B cell (primary cell): Measurements from ENCODE around the gene TTC4. TPM values are rescaled to one million over a fixed set of nuclear protein-coding genes. Genes with fewer than 3 reads are reported as not detected.

Experiments used
- ATAC-seq: fragments of 200-7000 bp; cut with Tn5 transposase; one replicate; pipeline ENCODE4 v1.10.0; 2021; ENCODE audit warnings: low read depth, mild to moderate bottlenecking, moderate number of reproducible peaks, moderate library complexity
- CTCF ChIA-PET: fragments of 350-600 bp; sonication (Branson Sonifier 250); formaldehyde crosslinking; loops from one replicate; lab custom pipeline; 2021; ENCODE audit warnings: antibody characterized with exemption, inconsistent platforms; lab: Charles Lee
- POLR2A ChIA-PET: fragments of 350-600 bp; sonication (Branson Sonifier 250); formaldehyde crosslinking; loops from one replicate; lab custom pipeline; 2021; ENCODE audit warnings: antibody characterized with exemption; lab: Charles Lee
- DNase-seq: peaks from one replicate; pipeline ENCODE4 v3.0.0; 2013
- H2AFZ ChIP-seq: 2 replicates; pipeline ENCODE4 v1.6.1; 2012; ENCODE audit warnings: mild to moderate bottlenecking, low read depth, low read length; ENCODE audit not compliant: insufficient read depth, poor library complexity, severe bottlenecking
- H3K27ac ChIP-seq, 2 donors: 1 replicate in 1 of 2; 2 replicates in 1 of 2; pipeline ENCODE4 v1.5.1; 2012 to 2013; ENCODE audit warnings: low read length in 2 of 2, mild to moderate bottlenecking in 2 of 2, moderate library complexity in 1 of 2
- H3K27me3 ChIP-seq, 4 experiments: fragments of 200-600 bp in 1 of 4; sonication (generic) in 1 of 4; replicated peaks in 1 of 4; 1 replicate in 2 of 4; 2 replicates in 2 of 4; pipeline versions ENCODE4 v1.6.1 to v1.7.0; 2013 to 2016; ENCODE audit warnings: low read length in 3 of 4, mild to moderate bottlenecking in 2 of 4, mixed read lengths in 1 of 4, moderate library complexity in 1 of 4; ENCODE audit not compliant: insufficient read depth in 4 of 4, control insufficient read depth in 3 of 4; ENCODE audit errors: control extremely low read depth in 1 of 4
- H3K36me3 ChIP-seq, 2 experiments: replicated peaks in 1 of 2; 1 replicate in 1 of 2; 2 replicates in 1 of 2; pipeline versions ENCODE4 v1.6.1 to v1.7.1; 2013; ENCODE audit warnings: low read length in 1 of 2; ENCODE audit not compliant: insufficient read depth in 2 of 2, control insufficient read depth in 1 of 2; ENCODE audit errors: control extremely low read depth in 1 of 2, extremely low read depth in 1 of 2
- H3K4me1 ChIP-seq, 2 donors: fragments of 200-600 bp in 1 of 2; sonication (generic) in 1 of 2; 1 replicate in 1 of 2; 2 replicates in 1 of 2; pipeline versions ENCODE4 v1.5.1 to v1.6.1; 2013 to 2017; ENCODE audit warnings: low read length in 2 of 2; ENCODE audit not compliant: control insufficient read depth in 2 of 2, insufficient read depth in 2 of 2
- H3K4me2 ChIP-seq: replicated peaks from 2 replicates; pipeline ENCODE3; 2012; ENCODE audit warnings: mild to moderate bottlenecking, low read depth, low read length; ENCODE audit not compliant: poor library complexity, severe bottlenecking
- H3K4me3 ChIP-seq, 5 experiments: fragments of 200-600 bp in 1 of 5; sonication (generic) in 1 of 5; 1 replicate in 3 of 5; 2 replicates in 2 of 5; pipeline versions ENCODE4 v1.5.1 to v1.7.0; 2011 to 2016; ENCODE audit warnings: low read length in 4 of 5, mild to moderate bottlenecking in 4 of 5, low read depth in 2 of 5, control low read depth in 1 of 5, moderate library complexity in 1 of 5; ENCODE audit not compliant: insufficient read depth in 1 of 5; ENCODE audit errors: control extremely low read depth in 1 of 5, extremely low read depth in 1 of 5
- H3K79me2 ChIP-seq: fragments of 200-600 bp; sonication (generic); one replicate; pipeline ENCODE4 v1.6.0; 2016; ENCODE audit warnings: low read length; ENCODE audit not compliant: control insufficient read depth, insufficient read depth
- H3K9ac ChIP-seq: fragments of 200-600 bp; sonication (generic); 2 replicates; pipeline ENCODE4 v1.6.1; 2017; ENCODE audit warnings: mild to moderate bottlenecking, low read length, moderate library complexity
- H3K9me3 ChIP-seq, 3 donors: one replicate each; pipeline versions ENCODE4 v1.6.1 to v1.7.1; 2013; ENCODE audit warnings: low read length in 2 of 3; ENCODE audit not compliant: control insufficient read depth in 2 of 3, insufficient read depth in 1 of 3; ENCODE audit errors: control extremely low read depth in 1 of 3
- H4K20me1 ChIP-seq: 2 replicates; pipeline ENCODE4 v1.6.0; 2012; ENCODE audit warnings: mild to moderate bottlenecking, low read length; ENCODE audit not compliant: insufficient read depth, control insufficient read depth, poor library complexity, severe bottlenecking
- H3K27ac Mint-ChIP-seq: one replicate; pipeline ENCODE4 v1.8.0; 2021; ENCODE audit warnings: mixed read lengths
- H3K27me3 Mint-ChIP-seq: one replicate; pipeline ENCODE4 v1.8.0; 2021; ENCODE audit warnings: mixed read lengths
- H3K4me1 Mint-ChIP-seq: one replicate; pipeline ENCODE4 v1.8.0; 2021; ENCODE audit warnings: mixed read lengths
- H3K4me3 Mint-ChIP-seq: one replicate; pipeline ENCODE4 v1.8.0; 2021; ENCODE audit warnings: mixed read lengths
- H3K9me3 Mint-ChIP-seq: one replicate; pipeline ENCODE4 v1.8.0; 2022; ENCODE audit warnings: mixed read lengths; ENCODE audit not compliant: insufficient read depth
- CTCF ChIP-seq: fragments of 200-600 bp; IDR thresholded peaks from one replicate; pipeline ENCODE4 v1.8.0; 2022; ENCODE audit warnings: antibody characterized with exemption, mild to moderate bottlenecking
- EZH2 ChIP-seq: IDR thresholded peaks from 2 replicates; pipeline ENCODE4 v1.6.1; 2012; ENCODE audit warnings: borderline replicate concordance, low read depth, mild to moderate bottlenecking, moderate library complexity, low read length; ENCODE audit not compliant: insufficient read depth, poor library complexity, severe bottlenecking
- WGBS: methylation state at CpG from one replicate; pipeline ENCODE4 v1.1.5; 2013; ENCODE audit warnings: missing lambda C conversion rate; ENCODE audit not compliant: insufficient coverage; 5-methylcytosine and 5-hydroxymethylcytosine counted together
- intact Hi-C: fragments of 100-400 bp; cut with micrococcal nuclease; formaldehyde crosslinking; loops from one replicate; pipeline ENCODE4 v1.10.0; 2022
- polyA plus RNA-seq: library from polyadenylated mRNA; depleted of rRNA; stranded (reverse); fragments of >200 nt; gene quantifications from 2 replicates; pipeline ENCODE4 v1.2.3, GENCODE V29; 2012
- total RNA-seq, 2 donors: library from RNA; stranded (reverse); fragments of 120-200 nt in 1 of 2; gene quantifications; 1 replicate in 1 of 2; 2 replicates in 1 of 2; pipeline versions ENCODE4 v1.2.3 to v1.2.4, GENCODE V29; 2013 to 2022

The TTC4 gene
- total and polyA plus RNA-seq, 2 donors (not counting 1 experiment from before 2014, with no cell fraction given) = 9.9 to 23.9 TPM

GRCh38 chr1:54754045-54754444, 38.4 kb downstream of the TTC4 start:
- TF ChIP-seq EZH2 (no peak), CTCF (no peak)
- Histone ChIP-seq H3K9me3 (no peaks in the 10 kb centered on the region), H3K79me2 (no peaks in the 10 kb centered on the region), H3K36me3 (peaks cover 0 to 6% of the 10 kb centered on the region in 2 experiments), H3K4me1 (no peaks in the 10 kb centered on the region), H3K4me3 (no peak overlapping the region), H3K4me2 (no peak overlapping the region), H3K9ac (no peak overlapping the region), H3K27me3 (no peaks in the 10 kb centered on the region), H3K27ac (no peak overlapping the region), H4K20me1 (no peaks in the 10 kb centered on the region), H2AFZ (no peak overlapping the region)
- ATAC-seq = no peak
- no peak for DNase-seq
- intact Hi-C loops = no loop called here
- 94% methylated on average over 22 of the region's 22 CpGs for WGBS
- no peaks in the 10 kb centered on the region for H3K9me3 Mint-ChIP-seq
- CTCF ChIA-PET = no interaction called here
- peaks cover 3% of the 10 kb centered on the region for H3K27me3 Mint-ChIP-seq
- POLR2A ChIA-PET = no interaction called here
- H3K4me1 Mint-ChIP-seq = no peaks in the 10 kb centered on the region
- H3K4me3 Mint-ChIP-seq = no peak overlapping the region
- no peak overlapping the region for H3K27ac Mint-ChIP-seq

GRCh38 chr1:54754486-54755285, 39.0 kb downstream of the TTC4 start:
- CTCF ChIA-PET = no interaction called here
- no peak for ATAC-seq

More at GRCh38 chr1:54754486-54755285, 39.0 kb downstream of the TTC4 start:
- intact Hi-C loops = no loop called here
- H2AFZ ChIP-seq = no peak overlapping the region
- no peaks in the 10 kb centered on the region for H3K4me1 ChIP-seq
- Mint-ChIP-seq H3K27ac (no peak overlapping the region), H3K27me3 (peaks cover 2% of the 10 kb centered on the region), H3K9me3 (no peaks in the 10 kb centered on the region), H3K4me3 (no peak overlapping the region), H3K4me1 (no peaks in the 10 kb centered on the region)
- H3K27me3 ChIP-seq = no peaks in the 10 kb centered on the region
- POLR2A ChIA-PET = no interaction called here
- H3K9ac ChIP-seq = no peak overlapping the region
- no peaks in the 10 kb centered on the region for H4K20me1 ChIP-seq
- H3K4me3 ChIP-seq = no peak overlapping the region
- no peaks in the 10 kb centered on the region for H3K9me3 ChIP-seq
- no peak overlapping the region for H3K27ac ChIP-seq
- 95% methylated on average over 24 of the region's 25 CpGs for WGBS
- TF ChIP-seq EZH2 = no peak
- no peak for DNase-seq
- H3K4me2 ChIP-seq = no peak overlapping the region
- H3K36me3 ChIP-seq = peaks cover 0 to 6% of the 10 kb centered on the region in 2 experiments
- H3K79me2 ChIP-seq = no peaks in the 10 kb centered on the region
